Stimulated activated CD8-positive, alpha-beta memory T cell treated with anti-CD3 and anti-CD28 coated beads, Interleukin-15, amount 100 ng/mL, for 1 hour (primary cell): Measurements from ENCODE around the gene CLASP1.
"Not testable (repeated sequence)": the region's sequence is repeated elsewhere in the genome, so short reads cannot be mapped to it uniquely, and the experiment has no call there.

Experiments
- DNase-seq: peaks from one replicate; pipeline ENCODE4 v3.0.0-alpha.2; 2020; ENCODE audit warnings: low read depth

Gene CLASP1

GRCh38 chr2:121418494-121419058, 230.7 kb downstream of the CLASP1 start:
- no peak for DNase-seq

GRCh38 chr2:121417826-121418225, 231.4 kb downstream of the CLASP1 start:
- no peak for DNase-seq

- DNase-seq = no peak
Observed at GRCh38 chr2:121415727-121416126, 233.5 kb downstream of the CLASP1 start.

GRCh38 chr2:121412349-121412748, 236.9 kb downstream of the CLASP1 start:
- DNase-seq = no peak

GRCh38 chr2:121409966-121410365, 239.3 kb downstream of the CLASP1 start:
- DNase-seq = no peak

GRCh38 chr2:121409388-121409787, 239.9 kb downstream of the CLASP1 start:
- DNase-seq = no peak

GRCh38 chr2:121408641-121409040, 240.6 kb downstream of the CLASP1 start:
- no peak for DNase-seq

GRCh38 chr2:121405233-121405632, 244.0 kb downstream of the CLASP1 start:
- no peak for DNase-seq

GRCh38 chr2:121400201-121400600, 249.1 kb downstream of the CLASP1 start:
- DNase-seq = no peak

GRCh38 chr2:121398853-121399252, 250.4 kb downstream of the CLASP1 start:
- DNase-seq = no peak

GRCh38 chr2:121390082-121390692, 259.1 kb downstream of the CLASP1 start:
- no peak for DNase-seq

- no peak for DNase-seq
Observed at GRCh38 chr2:121388371-121388770, 260.9 kb downstream of the CLASP1 start.

- DNase-seq = no peak
Observed at GRCh38 chr2:121387591-121388325, 261.5 kb downstream of the CLASP1 start.

GRCh38 chr2:121386707-121387106, 262.6 kb downstream of the CLASP1 start:
- no peak for DNase-seq

- DNase-seq = no peak
Observed at GRCh38 chr2:121386102-121386501, 263.2 kb downstream of the CLASP1 start.

GRCh38 chr2:121382744-121383143, 266.5 kb downstream of the CLASP1 start:
- no peak for DNase-seq

- DNase-seq = no peak
Observed at GRCh38 chr2:121377646-121378045, 271.6 kb downstream of the CLASP1 start.

GRCh38 chr2:121376535-121377250, 272.6 kb downstream of the CLASP1 start:
- DNase-seq = no peak

GRCh38 chr2:121375621-121376159, 273.6 kb downstream of the CLASP1 start:
- DNase-seq = no peak

- not testable (repeated sequence) for DNase-seq
Observed at GRCh38 chr2:121374412-121375075, 274.7 kb downstream of the CLASP1 start.

- no peak for DNase-seq
Observed at GRCh38 chr2:121372721-121373353, 276.4 kb downstream of the CLASP1 start.
